ENCODE results near the gene EEF1A1. TPM values are rescaled to one million over a fixed set of nuclear protein-coding genes. Genes with fewer than 3 reads are reported as not detected.
"Not testable (repeated sequence)": the region's sequence is repeated elsewhere in the genome, so short reads cannot be mapped to it uniquely, and the experiment has no call there.

The EEF1A1 gene
- polyA plus RNA-seq (2013, experiment 1 of 2; ENCODE audit: insufficient read length) = 16,296 TPM
- 17,511 TPM for polyA plus RNA-seq (2013, experiment 2 of 2; ENCODE audit: insufficient read length)

- DNase-seq = peak; percentile 100
Measured at GRCh38 chr6:73520688-73521350, at the start of gene EEF1A1. EEF1A1 (minus strand) TSS chr6:73521032; CDS start chr6:73520026, 1,006 bp downstream.

GRCh38 chr6:73569121-73569520 is 48.3 kb upstream of the EEF1A1 start:
- DNase-seq = no peak

- DNase-seq = peak; percentile 57
Measured at GRCh38 chr6:73566954-73567591, 46.2 kb upstream of the EEF1A1 start.

- DNase-seq = not testable (repeated sequence)
Measured at GRCh38 chr6:73566486-73566871, 45.6 kb upstream of the EEF1A1 start.

- peak; percentile 89 for DNase-seq
Measured at GRCh38 chr6:73565767-73566485, 45.1 kb upstream of the EEF1A1 start.

- DNase-seq = no peak
Measured at GRCh38 chr6:73564578-73565345, 43.9 kb upstream of the EEF1A1 start.

GRCh38 chr6:73562558-73562957 is 41.7 kb upstream of the EEF1A1 start:
- DNase-seq = no peak

- DNase-seq = no peak
Measured at GRCh38 chr6:73560853-73561407, 40.1 kb upstream of the EEF1A1 start.

GRCh38 chr6:73560182-73560732 is 39.4 kb upstream of the EEF1A1 start:
- DNase-seq = no peak

GRCh38 chr6:73559399-73559794 is 38.6 kb upstream of the EEF1A1 start:
- DNase-seq = not testable (repeated sequence)

GRCh38 chr6:73558624-73559398 is 38.0 kb upstream of the EEF1A1 start:
- no peak for DNase-seq

- no peak for DNase-seq
Measured at GRCh38 chr6:73556836-73557235, 36.0 kb upstream of the EEF1A1 start.

GRCh38 chr6:73555380-73555949 is 34.6 kb upstream of the EEF1A1 start:
- not testable (repeated sequence) for DNase-seq

GRCh38 chr6:73551115-73551514 is 30.3 kb upstream of the EEF1A1 start:
- not testable (repeated sequence) for DNase-seq

- DNase-seq = no peak
Measured at GRCh38 chr6:73548458-73549446, 27.9 kb upstream of the EEF1A1 start.

GRCh38 chr6:73547036-73547435 is 26.2 kb upstream of the EEF1A1 start:
- no peak for DNase-seq

- DNase-seq = no peak
Measured at GRCh38 chr6:73542891-73543290, 22.1 kb upstream of the EEF1A1 start.

- DNase-seq = not testable (repeated sequence)
Measured at GRCh38 chr6:73542481-73542880, 21.6 kb upstream of the EEF1A1 start.

GRCh38 chr6:73538116-73538779 is 17.4 kb upstream of the EEF1A1 start:
- DNase-seq = no peak
